Stimulated activated memory B cell treated with anti-CD40 and anti-IgM and Interleukin-4, amounts not matched to agents 10 μg/mL and 1 μg/mL and 100 μg/mL, for 72 hours (primary cell): ENCODE measurements around the gene XPNPEP1.

Experiments used
- ATAC-seq: fragments of 150-1000 bp; cut with Tn5 transposase; 2 replicates; pipeline ENCODE4 v1.10.0; 2021
- H3K27ac Mint-ChIP-seq: one replicate; pipeline ENCODE4 v1.8.0; 2022; ENCODE audit warnings: mild to moderate bottlenecking, mixed read lengths
- H3K27me3 Mint-ChIP-seq: one replicate; pipeline ENCODE4 v1.8.0; 2022; ENCODE audit warnings: mixed read lengths
- H3K36me3 Mint-ChIP-seq: one replicate; pipeline ENCODE4 v1.8.0; 2022; ENCODE audit warnings: mixed read lengths
- H3K4me1 Mint-ChIP-seq: one replicate; pipeline ENCODE4 v1.8.0; 2022; ENCODE audit warnings: mixed read lengths
- H3K4me3 Mint-ChIP-seq: one replicate; pipeline ENCODE4 v1.8.0; 2022; ENCODE audit warnings: mild to moderate bottlenecking, moderate library complexity, mixed read lengths
- H3K9me3 Mint-ChIP-seq: one replicate; pipeline ENCODE4 v1.8.0; 2022; ENCODE audit warnings: mixed read lengths

Gene XPNPEP1

DNA sequence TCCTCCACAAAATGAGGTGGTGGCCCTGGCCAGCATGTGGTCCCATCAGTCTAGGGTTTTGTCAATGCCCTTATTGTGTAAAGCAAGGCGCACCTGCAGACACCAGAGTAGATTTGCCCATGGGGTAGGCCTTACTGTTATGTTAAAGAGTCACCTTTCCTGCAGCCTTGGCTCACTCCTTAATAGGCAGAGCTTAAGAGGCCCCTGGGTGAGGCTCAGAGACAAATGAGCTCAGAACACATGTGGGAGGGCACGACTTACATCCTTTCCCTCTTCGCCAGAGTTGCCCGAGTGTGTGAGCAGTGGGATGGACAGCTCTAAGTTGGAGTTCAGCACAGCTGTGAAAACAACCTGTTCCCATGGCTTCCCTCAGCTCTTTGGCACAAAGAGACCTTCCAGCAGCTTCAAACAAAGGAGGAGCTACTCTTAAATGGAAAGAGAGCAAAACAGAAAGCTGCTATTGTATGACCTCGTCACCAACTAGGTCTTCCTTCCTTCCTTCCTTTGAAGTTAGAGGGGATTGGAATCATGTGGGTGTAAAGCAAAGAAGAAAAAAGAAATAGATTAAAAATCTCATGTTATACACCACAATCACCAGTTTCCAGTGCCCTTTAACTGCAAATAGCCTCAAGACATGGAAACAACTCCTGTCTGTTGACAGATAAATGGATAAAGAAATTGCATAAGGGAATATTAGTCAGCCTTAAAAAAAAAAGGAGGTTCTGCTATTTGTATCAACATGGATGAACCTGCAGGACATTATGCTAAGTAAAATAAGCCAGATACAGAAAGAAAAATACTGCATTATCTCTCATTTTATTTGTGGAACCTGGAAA, 11.9 kb upstream of the XPNPEP1 start:
- no peaks in the 10 kb centered on the region for H3K4me1 Mint-ChIP-seq
- peaks cover 13% of the 10 kb centered on the region for H3K27me3 Mint-ChIP-seq
- no peak overlapping the region for H3K27ac Mint-ChIP-seq
- H3K9me3 Mint-ChIP-seq = no peaks in the 10 kb centered on the region
- H3K4me3 Mint-ChIP-seq = no peak overlapping the region
- no peaks in the 10 kb centered on the region for H3K36me3 Mint-ChIP-seq
- no peak for ATAC-seq

GRCh38 chr10:109933984-109934565, 10.8 kb upstream of the XPNPEP1 start:
- Mint-ChIP-seq H3K27me3 (peaks cover 13% of the 10 kb centered on the region), H3K4me1 (no peaks in the 10 kb centered on the region), H3K36me3 (no peaks in the 10 kb centered on the region), H3K27ac (no peak overlapping the region), H3K4me3 (no peak overlapping the region), H3K9me3 (no peaks in the 10 kb centered on the region)
- ATAC-seq = no peak

DNA sequence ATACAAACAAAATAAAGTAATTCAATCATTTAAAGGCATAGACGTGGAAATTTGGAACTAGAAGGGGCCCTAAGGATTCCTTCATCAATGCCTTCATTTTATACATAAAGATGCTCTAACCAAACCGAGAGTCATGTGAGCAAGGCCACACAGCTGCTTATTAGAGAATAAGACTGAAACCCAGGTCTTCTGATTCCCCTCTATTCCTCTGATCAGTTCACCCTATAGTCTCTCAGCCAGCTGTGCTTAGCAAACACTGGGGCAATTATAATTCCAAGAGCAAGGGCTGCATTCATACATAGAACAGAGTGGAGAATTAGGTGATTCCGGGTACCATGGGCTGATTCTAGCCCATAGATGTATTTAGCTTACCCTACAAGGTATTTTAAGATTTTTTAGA, 9.7 kb upstream of the XPNPEP1 start:
- Mint-ChIP-seq H3K27me3 (peaks cover 13% of the 10 kb centered on the region), H3K4me3 (no peak overlapping the region), H3K4me1 (no peaks in the 10 kb centered on the region), H3K27ac (no peak overlapping the region), H3K36me3 (no peaks in the 10 kb centered on the region), H3K9me3 (no peaks in the 10 kb centered on the region)
- no peak for ATAC-seq

GRCh38 chr10:109932391-109932790, 9.1 kb upstream of the XPNPEP1 start:
- no peak overlapping the region for H3K4me3 Mint-ChIP-seq
- no peak overlapping the region for H3K27ac Mint-ChIP-seq
- no peaks in the 10 kb centered on the region for H3K9me3 Mint-ChIP-seq
- H3K4me1 Mint-ChIP-seq = no peaks in the 10 kb centered on the region
- H3K36me3 Mint-ChIP-seq = no peaks in the 10 kb centered on the region
- ATAC-seq = no peak
- peaks cover 13% of the 10 kb centered on the region for H3K27me3 Mint-ChIP-seq

GRCh38 chr10:109931163-109931562, 7.9 kb upstream of the XPNPEP1 start:
- H3K9me3 Mint-ChIP-seq = no peaks in the 10 kb centered on the region
- no peak overlapping the region for H3K4me3 Mint-ChIP-seq
- no peak overlapping the region for H3K27ac Mint-ChIP-seq
- no peaks in the 10 kb centered on the region for H3K36me3 Mint-ChIP-seq
- ATAC-seq = no peak
- peaks cover 13% of the 10 kb centered on the region for H3K27me3 Mint-ChIP-seq
- H3K4me1 Mint-ChIP-seq = no peaks in the 10 kb centered on the region

DNA sequence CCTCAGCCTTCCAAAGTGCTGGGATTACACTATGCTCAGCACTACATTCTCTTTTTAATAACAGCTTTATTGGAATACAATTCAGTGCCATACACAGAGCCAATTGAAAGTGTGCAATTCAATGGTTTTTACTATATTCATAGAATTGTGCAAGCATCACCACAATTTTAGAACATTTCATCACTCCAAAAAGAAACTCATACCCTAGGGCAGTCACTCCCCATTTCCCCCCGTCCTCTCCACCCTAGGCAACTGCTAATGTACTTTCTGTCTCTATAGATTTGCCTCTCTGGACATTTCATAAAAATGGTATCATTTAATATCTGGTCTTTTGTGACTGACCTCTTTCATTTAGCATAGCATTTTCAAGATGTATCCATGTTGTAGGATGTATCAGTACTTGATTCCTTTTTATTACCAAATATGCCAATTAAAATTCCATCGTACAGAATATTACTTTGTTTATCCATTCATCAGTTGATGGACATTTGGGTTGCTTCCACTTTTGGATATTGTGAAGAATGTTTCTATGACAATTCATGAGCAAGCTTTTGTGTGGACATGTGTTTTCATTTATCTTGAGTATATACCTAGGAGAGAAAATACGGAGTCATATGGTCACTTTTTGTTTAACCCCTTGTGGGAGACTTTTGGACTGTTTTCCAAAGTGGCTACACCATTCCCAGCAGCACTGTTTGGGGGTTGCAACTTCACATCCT, 6.3 kb upstream of the XPNPEP1 start:
- no peaks in the 10 kb centered on the region for H3K36me3 Mint-ChIP-seq
- no peak overlapping the region for H3K27ac Mint-ChIP-seq
- peaks cover 13% of the 10 kb centered on the region for H3K27me3 Mint-ChIP-seq
- H3K4me1 Mint-ChIP-seq = peaks cover 2% of the 10 kb centered on the region
- H3K9me3 Mint-ChIP-seq = no peaks in the 10 kb centered on the region
- no peak overlapping the region for H3K4me3 Mint-ChIP-seq
- ATAC-seq = no peak

DNA sequence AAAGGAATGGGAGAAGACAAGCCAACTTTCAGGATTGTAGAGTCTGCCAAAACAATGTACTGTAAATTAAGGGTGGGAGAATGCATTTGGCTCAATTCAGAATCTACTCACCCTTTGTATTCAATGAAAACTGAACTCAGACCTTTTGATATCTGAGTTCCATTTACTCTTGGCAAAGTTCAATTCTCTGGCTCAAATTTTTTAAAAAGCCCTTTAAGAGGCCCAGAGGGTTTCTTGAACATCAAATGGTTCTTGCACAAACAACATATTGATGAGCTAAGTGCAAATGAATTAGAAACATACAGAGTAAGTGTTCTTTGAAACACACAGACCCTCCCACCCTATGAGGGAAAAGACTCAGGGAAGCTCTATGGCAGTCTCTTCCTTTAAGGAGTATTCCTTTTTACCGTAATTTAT, 5.2 kb upstream of the XPNPEP1 start:
- H3K4me3 Mint-ChIP-seq = no peak overlapping the region
- H3K4me1 Mint-ChIP-seq = peaks cover 12% of the 10 kb centered on the region
- no peaks in the 10 kb centered on the region for H3K36me3 Mint-ChIP-seq
- no peak overlapping the region for H3K27ac Mint-ChIP-seq
- no peak for ATAC-seq
- peaks cover 13% of the 10 kb centered on the region for H3K27me3 Mint-ChIP-seq
- H3K9me3 Mint-ChIP-seq = no peaks in the 10 kb centered on the region

GRCh38 chr10:109926825-109927224, 3.5 kb upstream of the XPNPEP1 start:
- H3K4me3 Mint-ChIP-seq = no peak overlapping the region

GRCh38 chr10:109926061-109926745, 2.9 kb upstream of the XPNPEP1 start:
- H3K27me3 Mint-ChIP-seq = no peaks in the 10 kb centered on the region
- H3K36me3 Mint-ChIP-seq = no peaks in the 10 kb centered on the region
- H3K27ac Mint-ChIP-seq = no peak overlapping the region
- H3K9me3 Mint-ChIP-seq = no peaks in the 10 kb centered on the region
- no peak overlapping the region for H3K4me3 Mint-ChIP-seq
- H3K4me1 Mint-ChIP-seq = peaks cover 29% of the 10 kb centered on the region
- ATAC-seq = no peak

More at GRCh38 chr10:109926825-109927224, 3.5 kb upstream of the XPNPEP1 start:
- Mint-ChIP-seq H3K4me1 (peaks cover 23% of the 10 kb centered on the region), H3K36me3 (no peaks in the 10 kb centered on the region), H3K27me3 (peaks cover 3% of the 10 kb centered on the region), H3K27ac (no peak overlapping the region), H3K9me3 (no peaks in the 10 kb centered on the region)
- ATAC-seq = no peak

- H3K4me3 Mint-ChIP-seq = no peak overlapping the region
- no peaks in the 10 kb centered on the region for H3K36me3 Mint-ChIP-seq
- no peak for ATAC-seq
- H3K4me1 Mint-ChIP-seq = peaks cover 40% of the 10 kb centered on the region
- H3K9me3 Mint-ChIP-seq = no peaks in the 10 kb centered on the region
- H3K27ac Mint-ChIP-seq = peak overlapping the region; percentile 88
- no peaks in the 10 kb centered on the region for H3K27me3 Mint-ChIP-seq
Measured at GRCh38 chr10:109924967-109925620, 1.8 kb upstream of the XPNPEP1 start.

- no peak for ATAC-seq
- H3K9me3 Mint-ChIP-seq = no peaks in the 10 kb centered on the region
Measured at GRCh38 chr10:109924087-109924486, 776 bp upstream of the XPNPEP1 start.

DNA sequence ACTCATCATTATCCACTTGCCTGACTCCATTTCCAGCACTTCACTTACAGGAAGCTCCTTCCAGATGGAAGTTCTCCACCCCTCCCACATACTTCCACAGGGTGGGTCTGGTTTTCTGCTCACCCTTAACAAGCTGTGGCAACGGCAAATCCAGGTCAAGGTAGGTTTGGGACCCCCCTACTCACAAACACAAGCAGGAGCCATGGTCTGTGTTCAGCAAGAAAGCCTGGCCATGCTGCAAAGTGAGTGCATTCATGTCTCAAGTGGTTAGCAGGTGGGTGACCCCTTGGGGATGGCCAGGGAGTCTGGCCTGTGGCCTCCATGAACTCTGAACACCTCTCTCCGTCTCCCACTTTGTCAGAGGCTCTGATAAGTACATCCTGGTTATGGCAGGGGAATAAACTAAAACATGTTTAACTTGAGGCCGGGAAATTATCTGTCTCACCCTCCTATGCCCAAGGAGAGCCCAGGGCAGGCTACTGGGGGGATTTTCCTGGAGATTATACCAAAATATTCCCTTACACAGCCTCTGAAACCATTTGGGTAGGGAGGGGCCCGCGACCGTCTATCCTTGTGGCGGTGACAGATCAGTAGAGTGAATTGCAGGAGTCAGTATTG, 844 bp downstream of the XPNPEP1 start:
- H3K4me1 Mint-ChIP-seq = peaks cover 61% of the 10 kb centered on the region
- H3K27ac Mint-ChIP-seq = peak overlapping the region; percentile 88
- peak overlapping the region; percentile 86 for H3K4me3 Mint-ChIP-seq
- H3K9me3 Mint-ChIP-seq = peaks cover 5% of the 10 kb centered on the region
- no peaks in the 10 kb centered on the region for H3K27me3 Mint-ChIP-seq
- peaks cover 8% of the 10 kb centered on the region for H3K36me3 Mint-ChIP-seq
- no peak for ATAC-seq

More at GRCh38 chr10:109924087-109924486, 776 bp upstream of the XPNPEP1 start:
- H3K36me3 Mint-ChIP-seq = no peaks in the 10 kb centered on the region
- H3K27ac Mint-ChIP-seq = peak overlapping the region; percentile 88
- peaks cover 46% of the 10 kb centered on the region for H3K4me1 Mint-ChIP-seq
- peak overlapping the region; percentile 86 for H3K4me3 Mint-ChIP-seq
- no peaks in the 10 kb centered on the region for H3K27me3 Mint-ChIP-seq

- peaks cover 19% of the 10 kb centered on the region for H3K36me3 Mint-ChIP-seq
- H3K9me3 Mint-ChIP-seq = peaks cover 5% of the 10 kb centered on the region
- H3K27me3 Mint-ChIP-seq = no peaks in the 10 kb centered on the region
- peaks cover 83% of the 10 kb centered on the region for H3K4me1 Mint-ChIP-seq
- no peak overlapping the region for H3K27ac Mint-ChIP-seq
- H3K4me3 Mint-ChIP-seq = no peak overlapping the region
- ATAC-seq = no peak
Measured at GRCh38 chr10:109920016-109920415, 3.3 kb downstream of the XPNPEP1 start.

DNA sequence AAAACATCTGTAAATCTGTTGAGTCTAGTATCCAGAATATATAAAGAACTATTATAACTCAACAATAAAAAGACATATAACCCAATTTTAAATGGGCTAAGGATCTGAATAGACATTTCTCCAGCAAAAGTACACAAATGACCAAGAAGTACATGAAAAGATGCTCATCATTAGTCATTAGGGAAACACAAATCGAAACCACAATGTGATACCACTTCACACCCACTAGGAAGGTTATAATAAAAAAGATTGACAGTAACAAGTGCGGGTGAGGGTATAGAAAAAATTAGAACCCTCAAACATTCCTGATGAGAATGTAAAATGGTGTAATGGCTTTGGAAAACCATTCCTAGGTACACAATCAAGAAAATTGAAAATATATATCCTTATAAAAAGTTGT, 4.1 kb downstream of the XPNPEP1 start:
- no peak overlapping the region for H3K27ac Mint-ChIP-seq
- H3K36me3 Mint-ChIP-seq = peaks cover 24% of the 10 kb centered on the region

More for the DNA sequence above, 4.1 kb downstream of the XPNPEP1 start:
- Mint-ChIP-seq H3K27me3 (no peaks in the 10 kb centered on the region), H3K4me3 (no peak overlapping the region), H3K9me3 (peaks cover 5% of the 10 kb centered on the region), H3K4me1 (peaks cover 81% of the 10 kb centered on the region)
- no peak for ATAC-seq
